ENCODE data around the gene USP26.
A peak's percentile ranks its signal among the peaks of the same experiment; 100 is the strongest.
"Not testable (repeated sequence)": the region's sequence is repeated elsewhere in the genome, so short reads cannot be mapped to it uniquely, and the experiment has no call there.

The USP26 gene

GRCh38 chrX:133018229-133018628 is 78.7 kb downstream of the USP26 start:
- DNase-seq (ENCODE audit: low spot score) = no peak

GRCh38 chrX:133007458-133007857 is 89.5 kb downstream of the USP26 start:
- DNase-seq (ENCODE audit: low spot score) = no peak

DNA sequence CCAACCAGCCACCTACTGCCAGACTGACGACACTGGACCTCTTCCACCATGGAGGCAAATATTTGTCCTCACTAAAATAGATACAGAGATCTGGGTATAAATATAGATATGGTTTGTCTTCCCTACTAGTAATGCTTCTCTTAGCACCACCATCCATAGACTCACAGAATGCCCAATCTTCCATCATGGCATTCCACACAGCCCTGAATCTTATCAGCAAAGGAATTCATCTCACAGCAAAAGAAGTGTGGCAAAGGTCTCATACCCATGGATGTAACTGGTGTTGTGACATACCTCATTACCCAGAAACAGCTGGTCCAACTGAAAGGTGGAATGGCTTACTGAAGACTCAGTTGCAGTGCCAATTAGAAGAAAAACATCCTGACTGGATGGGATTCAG is 91.3 kb downstream of the USP26 start:
- DNase-seq (ENCODE audit: low spot score) = no peak

DNA sequence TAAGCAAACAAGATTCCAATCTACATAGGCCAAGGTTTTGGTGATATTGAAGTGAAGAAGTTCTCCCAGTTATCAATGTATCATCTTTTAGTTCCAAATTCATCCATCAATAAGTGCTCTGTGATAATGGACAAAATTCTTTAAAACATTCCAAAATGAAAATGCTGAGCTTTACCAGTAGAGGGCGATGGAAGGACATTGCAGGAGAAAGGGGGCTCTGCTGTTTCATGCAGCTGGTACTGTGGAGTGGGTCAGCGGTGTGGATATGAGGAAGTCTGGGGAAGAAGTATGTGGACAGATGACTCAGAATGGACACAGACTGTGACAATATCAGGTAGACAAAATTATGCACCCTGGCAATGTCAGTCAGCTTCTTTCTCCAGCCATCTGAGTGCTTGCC is 91.9 kb downstream of the USP26 start:
- DNase-seq (ENCODE audit: low spot score) = peak; percentile 3

DNA sequence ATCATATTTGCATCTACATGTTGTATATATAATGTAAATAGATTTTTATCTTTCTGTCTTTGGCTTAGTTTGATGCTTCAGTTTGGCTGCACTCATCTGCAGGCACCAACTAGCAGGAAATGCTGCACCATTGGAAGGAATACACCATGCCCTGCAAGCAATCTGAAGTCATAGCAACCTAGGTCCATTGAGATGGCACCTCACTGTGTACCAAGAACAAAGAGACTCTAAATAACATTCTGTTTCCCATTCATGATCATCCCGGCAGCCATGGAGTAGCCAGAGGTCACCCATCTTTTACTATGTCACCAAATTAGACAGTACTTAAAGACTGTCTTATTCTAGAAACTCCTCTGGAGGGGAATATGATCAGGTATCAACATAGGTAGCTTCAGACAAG is 97.7 kb downstream of the USP26 start:
- no peak for DNase-seq (ENCODE audit: low spot score)

DNA sequence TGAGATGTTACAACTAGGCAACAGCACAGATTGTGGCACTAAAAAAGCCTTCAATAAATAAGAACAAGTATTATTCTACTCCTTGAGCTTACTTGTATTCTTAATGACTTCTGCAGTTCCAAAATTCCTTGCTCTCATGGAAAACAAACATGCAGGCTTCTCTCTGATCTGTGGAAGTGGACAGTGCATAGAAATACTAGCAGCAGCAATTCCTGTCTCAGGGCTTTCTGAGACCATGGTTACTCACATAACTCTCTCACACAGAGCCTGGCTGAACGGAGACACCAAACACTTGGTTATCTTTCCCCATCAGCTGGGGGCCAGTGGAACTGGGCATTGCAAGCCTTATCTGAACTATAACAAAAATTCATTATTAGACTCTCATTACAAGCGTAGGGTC is 106.1 kb downstream of the USP26 start:
- DNase-seq (ENCODE audit: low spot score) = no peak

- DNase-seq (ENCODE audit: low spot score) = no peak
These were observed 110.4 kb downstream of the USP26 start for GRCh38 chrX:132986556-132986955.

GRCh38 chrX:132984058-132984650 is 112.8 kb downstream of the USP26 start:
- no peak for DNase-seq (ENCODE audit: low spot score)

DNA sequence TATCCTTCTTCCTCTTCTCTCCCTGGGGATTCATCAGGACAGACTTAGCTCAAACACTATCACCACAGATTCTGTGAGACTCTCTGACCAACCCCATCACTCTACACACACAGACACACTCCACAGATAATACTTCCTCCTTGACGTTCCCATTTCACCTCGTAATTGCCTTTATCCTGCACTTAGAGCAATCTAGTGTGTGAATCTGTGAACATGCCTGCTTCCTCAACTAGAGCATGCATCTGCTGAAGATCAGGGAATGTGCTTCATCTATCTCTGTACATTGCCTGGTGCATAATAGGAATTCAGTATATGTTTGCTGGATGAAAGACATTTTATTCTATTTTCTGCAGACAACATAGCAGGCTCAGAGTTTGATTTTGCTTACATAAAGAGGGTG is 113.4 kb downstream of the USP26 start:
- no peak for DNase-seq (ENCODE audit: low spot score)

DNA sequence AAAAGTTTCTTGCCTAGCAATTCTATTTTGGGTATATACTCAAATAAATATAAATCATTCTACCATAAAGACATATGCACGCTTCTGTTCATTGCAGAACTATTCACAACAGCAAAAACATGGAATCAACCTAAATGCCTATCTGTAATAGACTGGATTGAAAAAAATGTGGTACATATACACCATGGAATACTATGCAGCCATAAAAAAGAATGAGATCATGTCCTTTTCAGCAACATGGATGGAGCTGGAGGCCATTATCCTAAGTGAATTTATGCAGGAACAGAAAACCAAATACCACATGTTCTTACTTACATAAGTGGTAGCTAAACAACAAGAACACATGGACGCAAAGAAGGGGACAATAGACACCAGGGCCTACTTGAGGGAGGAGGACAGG is 116.9 kb downstream of the USP26 start:
- DNase-seq (ENCODE audit: low spot score) = not testable (repeated sequence)
